Vagina (tissue), 2 donors: ENCODE data around the gene BAHCC1.

ENCODE experiments used
- CTCF ChIP-seq, 3 experiments: fragments of 450-650 bp in 2 of 3; fragments of 200-600 bp in 1 of 3; sonication (generic) in 1 of 3; IDR thresholded peaks; one replicate each; pipeline ENCODE4 v1.5.1; 2017 to 2019; ENCODE audit warnings: antibody characterized with exemption in 3 of 3, mild to moderate bottlenecking in 2 of 3, moderate library complexity in 2 of 3
- POLR2A ChIP-seq, 2 donors: fragments of 450-650 bp; IDR thresholded peaks; one replicate each; pipeline ENCODE4 v1.6.1; 2017; ENCODE audit warnings: antibody characterized with exemption in 2 of 2, mild to moderate bottlenecking in 2 of 2, moderate library complexity in 2 of 2
- POLR2AphosphoS5 ChIP-seq, 2 donors: sonication (generic); formaldehyde crosslinking; IDR thresholded peaks; one replicate each; pipeline ENCODE4 v1.9.0; 2017; ENCODE audit warnings: antibody characterized with exemption in 2 of 2, mild to moderate bottlenecking in 2 of 2, low read depth in 1 of 2; ENCODE audit not compliant: insufficient read depth in 1 of 2

DNA sequence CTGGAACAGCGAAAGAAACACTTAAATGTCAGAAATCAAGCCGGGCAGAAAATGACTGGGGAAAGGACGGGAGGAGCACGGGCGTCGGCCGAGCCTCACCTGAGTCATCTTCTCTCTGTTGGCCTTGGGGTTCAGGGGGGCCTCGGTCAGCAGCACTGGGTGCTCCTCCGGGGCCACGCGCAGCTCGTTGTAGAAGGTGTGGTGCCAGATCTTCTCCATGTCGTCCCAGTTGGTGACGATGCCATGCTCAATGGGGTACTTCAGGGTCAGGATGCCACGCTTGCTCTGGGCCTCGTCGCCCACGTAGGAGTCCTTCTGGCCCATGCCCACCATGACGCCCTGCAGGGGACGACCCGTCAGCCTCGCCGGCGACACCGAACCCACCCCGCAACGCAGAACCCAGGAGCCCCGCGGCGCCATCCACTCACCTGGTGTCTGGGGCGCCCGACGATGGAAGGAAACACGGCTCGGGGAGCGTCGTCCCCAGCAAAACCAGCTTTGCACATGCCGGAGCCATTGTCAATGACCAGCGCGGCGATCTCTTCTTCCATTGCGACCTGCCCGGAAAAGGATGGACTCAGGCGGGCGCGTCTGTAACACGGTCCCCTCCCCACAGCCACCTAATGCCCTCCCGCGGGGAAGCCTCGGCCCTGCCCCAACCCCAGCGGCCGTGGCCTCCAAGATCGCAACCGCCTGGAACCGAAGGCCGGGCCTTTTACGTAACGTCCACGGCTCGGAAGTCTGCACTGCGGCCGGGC lies 116.7 kb downstream of the BAHCC1 start:
- TF ChIP-seq CTCF (IDR thresholded peaks at IDR 0.05) (no peak), POLR2A (IDR thresholded peaks at IDR 0.05) (no peak), POLR2AphosphoS5 (IDR thresholded peaks at IDR 0.05; ENCODE audit: insufficient read depth in 1 of 2, low read depth in 1 of 2) (no peak)
